Spleen (tissue), 11 donors: Measurements from ENCODE around the gene SNCAIP. TPM values are rescaled to one million over a fixed set of nuclear protein-coding genes. Genes with fewer than 3 reads are reported as not detected.

Experiments used
- DNase-seq: peaks from one replicate; pipeline ENCODE4 v3.0.0-alpha.2; 2020
- H3K27ac ChIP-seq, 8 donors: fragments of 200-600 bp; sonication (generic) in 7 of 8; 1 replicate in 4 of 8; 2 replicates in 4 of 8; pipeline versions ENCODE4 v1.5.0 to v1.8.0; 2016 to 2021; ENCODE audit warnings: inconsistent platforms in 4 of 8, mild to moderate bottlenecking in 4 of 8, moderate library complexity in 1 of 8
- H3K27me3 ChIP-seq, 7 donors: fragments of 200-600 bp; sonication (generic) in 6 of 7; replicated peaks in 1 of 7; 1 replicate in 4 of 7; 2 replicates in 3 of 7; pipeline versions ENCODE4 v1.5.0 to v1.8.0; 2016 to 2021; ENCODE audit warnings: inconsistent platforms in 3 of 7, mild to moderate bottlenecking in 1 of 7
- H3K36me3 ChIP-seq, 6 donors: fragments of 200-600 bp; sonication (generic) in 5 of 6; 1 replicate in 4 of 6; 2 replicates in 2 of 6; pipeline versions ENCODE4 v1.5.0 to v1.8.0; 2016 to 2021; ENCODE audit warnings: inconsistent platforms in 2 of 6
- H3K4me1 ChIP-seq, 6 donors: fragments of 200-600 bp; sonication (generic) in 5 of 6; 1 replicate in 3 of 6; 2 replicates in 3 of 6; pipeline versions ENCODE4 v1.5.0 to v1.8.0; 2016 to 2021; ENCODE audit warnings: inconsistent platforms in 3 of 6
- H3K4me3 ChIP-seq, 8 donors: fragments of 200-600 bp; sonication (generic) in 7 of 8; 1 replicate in 4 of 8; 2 replicates in 4 of 8; pipeline versions ENCODE4 v1.5.0 to v1.8.0; 2016 to 2021; ENCODE audit warnings: inconsistent platforms in 4 of 8, mild to moderate bottlenecking in 4 of 8, moderate library complexity in 2 of 8
- H3K9me3 ChIP-seq, 8 donors: fragments of 200-600 bp; sonication (generic) in 7 of 8; 1 replicate in 4 of 8; 2 replicates in 4 of 8; pipeline versions ENCODE4 v1.5.0 to v1.8.0; 2016 to 2021; ENCODE audit warnings: inconsistent platforms in 4 of 8
- POLR2A ChIP-seq, 3 donors: fragments of 450-650 bp; IDR thresholded peaks; one replicate each; pipeline ENCODE4 v1.5.1; 2017; ENCODE audit warnings: antibody characterized with exemption in 3 of 3, mild to moderate bottlenecking in 1 of 3
- POLR2AphosphoS5 ChIP-seq, 3 donors: sonication (generic); formaldehyde crosslinking; IDR thresholded peaks; one replicate each; pipeline ENCODE4 v1.5.1; 2017; ENCODE audit warnings: antibody characterized with exemption in 3 of 3
- WGBS, 5 donors: extraction: QIAGEN DNeasy Blood & Tissue Kit in 3 of 5; methylation state at CpG; one replicate each; pipeline versions ENCODE4 v1.1.5 to v1.1.7; 2013 to 2018; 5-methylcytosine and 5-hydroxymethylcytosine counted together
- intact Hi-C: fragments of 100-400 bp; cut with DNase I; formaldehyde crosslinking; loops from one replicate; pipeline ENCODE4 v1.15.0; 2023; ENCODE audit warnings: low total_unique reads
- polyA plus RNA-seq, 3 donors: library from polyadenylated mRNA; stranded (reverse); fragments of 200-250 nt; gene quantifications; one replicate each; pipeline ENCODE4 v1.2.1, GENCODE V29; 2013
- total RNA-seq, 7 donors: library from RNA; depleted of rRNA in 3 of 7; stranded (reverse); fragments of >200 nt in 3 of 7; fragmentation: NEBNext Ultra II Directional in 4 of 7; extraction: Animal tissue kit (Norgen Biotek cat#: 25700) in 4 of 7; gene quantifications; one replicate each; pipeline versions ENCODE4 v1.1.0 to v1.2.1, GENCODE V29; 2016 to 2021
- TF ChIP-seq, protein P1 (sequence below), 11 experiments: fragments of 200-600 bp in 7 of 11; fragments of 450-650 bp in 4 of 11; sonication (generic) in 4 of 11; IDR thresholded peaks in 8 of 11; conservative IDR thresholded peaks in 3 of 11; 1 replicate in 7 of 11; 2 replicates in 4 of 11; pipeline versions ENCODE4 v1.4.0 to v1.8.0; 2016 to 2021; ENCODE audit warnings: antibody characterized with exemption in 11 of 11, inconsistent platforms in 4 of 11, mild to moderate bottlenecking in 1 of 11
- donor health status: healthy with polysubstance abuse.
- donor health status: DM: no; HTN: no; CAD: no; lungs with moderate emphysema.
- donor health status: DM: no; HTN: no; CAD: no.
- donor health status: Bipolar disorder and iron deficiency.
- donor health status: healthy.
- donor health status: DM: no; HTN: no; CAD: no.
- donor health status: DM: yes; HTN: yes; CAD: no.

Gene SNCAIP
- total and polyA plus RNA-seq, 10 donors, result 5.4 to 51.3 (median 17.8) TPM

GRCh38 chr5:122465031-122465577 lies 153.1 kb downstream of the SNCAIP start:
- no peak overlapping the region for H3K4me3 ChIP-seq
- H3K9me3 ChIP-seq, result no peaks in the 10 kb centered on the region
- no peaks in the 10 kb centered on the region for H3K36me3 ChIP-seq
- WGBS, 5 donors, result 69 to 81% (median 80%) methylated on average over 7 of the region's 7 CpGs
- no peak overlapping the region for H3K27ac ChIP-seq
- intact Hi-C loops, result no loop called here
- no peaks in the 10 kb centered on the region for H3K27me3 ChIP-seq
- TF ChIP-seq POLR2A (IDR thresholded peaks at IDR 0.05) (no peak), POLR2AphosphoS5 (IDR thresholded peaks at IDR 0.05) (no peak)
- TF ChIP-seq, protein P1, sequence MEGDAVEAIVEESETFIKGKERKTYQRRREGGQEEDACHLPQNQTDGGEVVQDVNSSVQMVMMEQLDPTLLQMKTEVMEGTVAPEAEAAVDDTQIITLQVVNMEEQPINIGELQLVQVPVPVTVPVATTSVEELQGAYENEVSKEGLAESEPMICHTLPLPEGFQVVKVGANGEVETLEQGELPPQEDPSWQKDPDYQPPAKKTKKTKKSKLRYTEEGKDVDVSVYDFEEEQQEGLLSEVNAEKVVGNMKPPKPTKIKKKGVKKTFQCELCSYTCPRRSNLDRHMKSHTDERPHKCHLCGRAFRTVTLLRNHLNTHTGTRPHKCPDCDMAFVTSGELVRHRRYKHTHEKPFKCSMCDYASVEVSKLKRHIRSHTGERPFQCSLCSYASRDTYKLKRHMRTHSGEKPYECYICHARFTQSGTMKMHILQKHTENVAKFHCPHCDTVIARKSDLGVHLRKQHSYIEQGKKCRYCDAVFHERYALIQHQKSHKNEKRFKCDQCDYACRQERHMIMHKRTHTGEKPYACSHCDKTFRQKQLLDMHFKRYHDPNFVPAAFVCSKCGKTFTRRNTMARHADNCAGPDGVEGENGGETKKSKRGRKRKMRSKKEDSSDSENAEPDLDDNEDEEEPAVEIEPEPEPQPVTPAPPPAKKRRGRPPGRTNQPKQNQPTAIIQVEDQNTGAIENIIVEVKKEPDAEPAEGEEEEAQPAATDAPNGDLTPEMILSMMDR (IDR thresholded peaks at IDR 0.05 in 8 of 11, conservative IDR thresholded peaks at IDR 0.05 in 3 of 11), result no peak
- DNase-seq, result no peak
- no peaks in the 10 kb centered on the region for H3K4me1 ChIP-seq

DNA sequence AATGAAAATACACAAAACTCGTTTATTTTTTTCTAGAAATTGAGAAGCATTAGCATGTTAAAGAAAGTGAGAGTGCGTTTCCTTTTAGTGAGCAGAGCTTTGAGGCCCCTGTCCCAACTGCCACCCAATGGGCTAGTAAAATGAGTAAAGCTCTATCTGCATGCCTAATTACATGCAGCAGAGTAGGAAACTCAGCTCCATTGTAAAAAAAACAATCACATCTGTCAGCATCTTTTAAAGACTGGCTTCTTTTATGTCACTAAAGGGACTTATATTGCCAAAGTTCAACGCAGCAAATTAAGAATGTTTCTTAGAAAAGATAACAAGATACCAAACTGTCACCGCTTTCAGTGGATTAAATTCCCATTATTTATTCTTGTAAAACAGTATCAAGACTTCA lies 154.0 kb downstream of the SNCAIP start:
- Histone ChIP-seq H3K36me3 (no peaks in the 10 kb centered on the region), H3K4me3 (no peak overlapping the region), H3K4me1 (no peaks in the 10 kb centered on the region), H3K27ac (no peak overlapping the region), H3K9me3 (no peaks in the 10 kb centered on the region), H3K27me3 (no peaks in the 10 kb centered on the region)
- 77 to 83% (median 82%) methylated on average over 4 of the region's 4 CpGs for WGBS, 5 donors
- no peak for DNase-seq
- intact Hi-C loops, result no loop called here
- TF ChIP-seq POLR2AphosphoS5 (IDR thresholded peaks at IDR 0.05) (no peak), POLR2A (IDR thresholded peaks at IDR 0.05) (no peak)
- TF ChIP-seq, protein P1 (IDR thresholded peaks at IDR 0.05 in 8 of 11, conservative IDR thresholded peaks at IDR 0.05 in 3 of 11), result no peak

- intact Hi-C loops, result no loop called here
- H3K36me3 ChIP-seq, result no peaks in the 10 kb centered on the region
- no peaks in the 10 kb centered on the region for H3K4me1 ChIP-seq
- DNase-seq, result no peak
- no peaks in the 10 kb centered on the region for H3K9me3 ChIP-seq
- H3K27ac ChIP-seq, result no peak overlapping the region
- TF ChIP-seq, protein P1 (IDR thresholded peaks at IDR 0.05 in 8 of 11, conservative IDR thresholded peaks at IDR 0.05 in 3 of 11), result no peak
- TF ChIP-seq POLR2AphosphoS5 (IDR thresholded peaks at IDR 0.05) (no peak), POLR2A (IDR thresholded peaks at IDR 0.05) (no peak)
- 78 to 87% (median 83%) methylated on average over 2 of the region's 2 CpGs for WGBS, 5 donors
- H3K4me3 ChIP-seq, result no peak overlapping the region
- H3K27me3 ChIP-seq, result no peaks in the 10 kb centered on the region
These were observed 156.5 kb downstream of the SNCAIP start for GRCh38 chr5:122468351-122469116.

GRCh38 chr5:122469384-122469919 lies 157.4 kb downstream of the SNCAIP start:
- Histone ChIP-seq H3K36me3 (no peaks in the 10 kb centered on the region), H3K27me3 (no peaks in the 10 kb centered on the region), H3K4me3 (no peak overlapping the region), H3K27ac (no peak overlapping the region), H3K9me3 (no peaks in the 10 kb centered on the region), H3K4me1 (no peaks in the 10 kb centered on the region)
- DNase-seq, result no peak
- TF ChIP-seq, protein P1 (IDR thresholded peaks at IDR 0.05 in 8 of 11, conservative IDR thresholded peaks at IDR 0.05 in 3 of 11), result no peak
- TF ChIP-seq POLR2A (IDR thresholded peaks at IDR 0.05) (no peak), POLR2AphosphoS5 (IDR thresholded peaks at IDR 0.05) (no peak)
- 85 to 89% (median 86%) methylated on average over 5 of the region's 5 CpGs for WGBS, 5 donors
- intact Hi-C loops, result no loop called here
